ENCODE data around the gene MACROH2A2. TPM values are rescaled to one million over a fixed set of nuclear protein-coding genes. Genes with fewer than 3 reads are reported as not detected.

The MACROH2A2 gene
- total and polyA plus RNA-seq, 10 of the 15 experiments (the other 5 are each of a cell fraction or from before 2014, with no cell fraction given): 0.14 to 0.24 TPM; not detected in 8

- TF ChIP-seq ZBTB33 (IDR thresholded peaks at IDR 0.05) (no peak), POLR2A (IDR thresholded peaks at IDR 0.05; ENCODE audit: low read depth, low read length) (no peak), TARDBP (IDR thresholded peaks at IDR 0.05; ENCODE audit: borderline replicate concordance) (no peak), MYC (IDR thresholded peaks at IDR 0.05; ENCODE audit: insufficient read depth, insufficient read length, insufficient replicate concordance, low read length, severe bottlenecking) (no peak), SIN3A (IDR thresholded peaks at IDR 0.05; ENCODE audit: low read depth, low read length) (no peak), MEF2A (IDR thresholded peaks at IDR 0.05; ENCODE audit: insufficient read depth, low read depth, low read length) (no peak)
- TF ChIP-seq, protein P1, sequence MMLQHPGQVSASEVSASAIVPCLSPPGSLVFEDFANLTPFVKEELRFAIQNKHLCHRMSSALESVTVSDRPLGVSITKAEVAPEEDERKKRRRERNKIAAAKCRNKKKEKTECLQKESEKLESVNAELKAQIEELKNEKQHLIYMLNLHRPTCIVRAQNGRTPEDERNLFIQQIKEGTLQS (IDR thresholded peaks at IDR 0.05; ENCODE audit: borderline replicate concordance, extremely low read depth, low read depth, low read length): no peak
- TF ChIP-seq, protein P2, sequence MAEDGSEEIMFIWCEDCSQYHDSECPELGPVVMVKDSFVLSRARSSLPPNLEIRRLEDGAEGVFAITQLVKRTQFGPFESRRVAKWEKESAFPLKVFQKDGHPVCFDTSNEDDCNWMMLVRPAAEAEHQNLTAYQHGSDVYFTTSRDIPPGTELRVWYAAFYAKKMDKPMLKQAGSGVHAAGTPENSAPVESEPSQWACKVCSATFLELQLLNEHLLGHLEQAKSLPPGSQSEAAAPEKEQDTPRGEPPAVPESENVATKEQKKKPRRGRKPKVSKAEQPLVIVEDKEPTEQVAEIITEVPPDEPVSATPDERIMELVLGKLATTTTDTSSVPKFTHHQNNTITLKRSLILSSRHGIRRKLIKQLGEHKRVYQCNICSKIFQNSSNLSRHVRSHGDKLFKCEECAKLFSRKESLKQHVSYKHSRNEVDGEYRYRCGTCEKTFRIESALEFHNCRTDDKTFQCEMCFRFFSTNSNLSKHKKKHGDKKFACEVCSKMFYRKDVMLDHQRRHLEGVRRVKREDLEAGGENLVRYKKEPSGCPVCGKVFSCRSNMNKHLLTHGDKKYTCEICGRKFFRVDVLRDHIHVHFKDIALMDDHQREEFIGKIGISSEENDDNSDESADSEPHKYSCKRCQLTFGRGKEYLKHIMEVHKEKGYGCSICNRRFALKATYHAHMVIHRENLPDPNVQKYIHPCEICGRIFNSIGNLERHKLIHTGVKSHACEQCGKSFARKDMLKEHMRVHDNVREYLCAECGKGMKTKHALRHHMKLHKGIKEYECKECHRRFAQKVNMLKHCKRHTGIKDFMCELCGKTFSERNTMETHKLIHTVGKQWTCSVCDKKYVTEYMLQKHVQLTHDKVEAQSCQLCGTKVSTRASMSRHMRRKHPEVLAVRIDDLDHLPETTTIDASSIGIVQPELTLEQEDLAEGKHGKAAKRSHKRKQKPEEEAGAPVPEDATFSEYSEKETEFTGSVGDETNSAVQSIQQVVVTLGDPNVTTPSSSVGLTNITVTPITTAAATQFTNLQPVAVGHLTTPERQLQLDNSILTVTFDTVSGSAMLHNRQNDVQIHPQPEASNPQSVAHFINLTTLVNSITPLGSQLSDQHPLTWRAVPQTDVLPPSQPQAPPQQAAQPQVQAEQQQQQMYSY (CRISPR knock-in tag; IDR thresholded peaks at IDR 0.05): no peak
These were observed 19.9 kb upstream of the MACROH2A2 start (continued) for GRCh38 chr10:70032667-70033289.

Measured in GM12878 (cell line).